HepG2 (cell line): ENCODE results near the gene DDX50. TPM values are rescaled to one million over a fixed set of nuclear protein-coding genes. Genes with fewer than 3 reads are reported as not detected.
A peak's percentile ranks its signal among the peaks of the same experiment; 100 is the strongest.
"Not testable (repeated sequence)": the region's sequence is repeated elsewhere in the genome, so short reads cannot be mapped to it uniquely, and the experiment has no call there.

ENCODE experiments used
- ATAC-seq: fragments of 200-7000 bp; cut with Tn5 transposase; 3 replicates; pipeline ENCODE4 v1.9.1; 2020; ENCODE audit warnings: mild to moderate bottlenecking, moderate library complexity
- BruUV-seq: library from RNA; stranded (reverse); fragments of 400-500 nt; replicated peaks from 2 replicates; lab custom pipeline; 2021; lab: Mats Ljungman, UMichigan
- CTCF ChIA-PET: fragments of 300-600 bp; formaldehyde crosslinking; extraction: SDS; loops from one replicate; lab custom pipeline; 2021; ENCODE audit warnings: low total read pairs, inconsistent platforms, low intra/inter-chr PET ratio; lab: Yijun Ruan, JAX
- POLR2A ChIA-PET: fragments of 350-600 bp; sonication (Branson Sonifier 250); formaldehyde crosslinking; loops from one replicate; lab custom pipeline; 2020; ENCODE audit warnings: antibody characterized with exemption, inconsistent platforms; lab: Yijun Ruan, JAX
- DNase-seq: peaks from one replicate; pipeline ENCODE4 v3.0.0-alpha.2; 2015; ENCODE audit warnings: low spot score
- FAIRE-seq: peaks from 3 replicates; lab custom pipeline; 2011; peaks lifted over from hg19 to GRCh38; lab: Jason Lieb, UNC
- H2AFZ ChIP-seq: one replicate; pipeline ENCODE4 v1.6.1; 2011; ENCODE audit warnings: low read length, inconsistent platforms
- H3K27ac ChIP-seq: fragments of 300-600 bp; 3 replicates; pipeline ENCODE4 v1.8.0; 2011; ENCODE audit warnings: mixed run types, mild to moderate bottlenecking, mixed read lengths, low read length, inconsistent platforms; ENCODE audit not compliant: insufficient read depth; ENCODE audit errors: extremely low read length
- H3K27me3 ChIP-seq, 2 experiments: fragments of 200-600 bp in 1 of 2; 2 replicates in 1 of 2; 3 replicates in 1 of 2; pipeline versions ENCODE4 v1.6.0 to v1.8.0; 2011; ENCODE audit warnings: low read length in 2 of 2, mild to moderate bottlenecking in 2 of 2, moderate library complexity in 2 of 2, inconsistent platforms in 1 of 2; ENCODE audit not compliant: insufficient read depth in 2 of 2, control insufficient read depth in 1 of 2
- H3K36me3 ChIP-seq, 2 experiments: fragments of 200-600 bp in 1 of 2; replicated peaks in 1 of 2; 2 replicates in 1 of 2; 3 replicates in 1 of 2; pipeline versions ENCODE4 v1.5.1 to v1.8.0; 2011; ENCODE audit warnings: low read length in 2 of 2, inconsistent platforms in 1 of 2; ENCODE audit not compliant: insufficient read depth in 2 of 2, control insufficient read depth in 1 of 2
- H3K4me1 ChIP-seq: 2 replicates; pipeline ENCODE4 v1.5.1; 2012; ENCODE audit warnings: low read length, inconsistent platforms; ENCODE audit not compliant: insufficient read depth
- H3K4me2 ChIP-seq: 2 replicates; pipeline ENCODE4 v1.6.0; 2011; ENCODE audit warnings: low read depth, low read length, inconsistent platforms
- H3K4me3 ChIP-seq, 3 experiments: fragments of 200-600 bp in 1 of 3; sonication (generic), shearing (Covaris generic) in 1 of 3; replicated peaks in 1 of 3; 2 replicates each; pipeline ENCODE4 v1.5.1; 2011 to 2016; ENCODE audit warnings: low read length in 3 of 3, inconsistent platforms in 2 of 3, low read depth in 2 of 3, mild to moderate bottlenecking in 2 of 3, control low read depth in 1 of 3, mixed read lengths in 1 of 3; ENCODE audit not compliant: insufficient read depth in 1 of 3
- H3K79me2 ChIP-seq: one replicate; pipeline ENCODE4 v1.6.1; 2011; ENCODE audit warnings: low read length, inconsistent platforms; ENCODE audit not compliant: insufficient read depth
- H3K9ac ChIP-seq: 2 replicates; pipeline ENCODE4 v1.6.0; 2011; ENCODE audit warnings: mild to moderate bottlenecking, low read depth, low read length, inconsistent platforms; ENCODE audit not compliant: insufficient read depth
- H3K9me3 ChIP-seq: 2 replicates; pipeline ENCODE4 v1.5.1; 2012; ENCODE audit warnings: mild to moderate bottlenecking, low read length
- H4K20me1 ChIP-seq: 2 replicates; pipeline ENCODE4 v1.6.0; 2011; ENCODE audit warnings: inconsistent platforms, mild to moderate bottlenecking, low read length, moderate library complexity; ENCODE audit not compliant: insufficient read depth
- MAF1 ChIP-seq: sonication (generic); formaldehyde crosslinking; IDR thresholded peaks from 2 replicates; pipeline ENCODE4 v1.5.0; 2020; ENCODE audit warnings: missing genetic modification reagents, borderline replicate concordance
- ZNF652 ChIP-seq: IDR thresholded peaks from 2 replicates; pipeline ENCODE4 v1.6.1; 2016; ENCODE audit warnings: low read depth, borderline replicate concordance
- ZNF761 ChIP-seq: sonication (generic); formaldehyde crosslinking; conservative IDR thresholded peaks from 2 replicates; pipeline ENCODE4 v1.4.0; 2020; ENCODE audit warnings: mild to moderate bottlenecking, missing genetic modification reagents
- WGBS: methylation state at CpG from one replicate; pipeline ENCODE4 v1.1.6; 2017; ENCODE audit warnings: low lambda C conversion rate; 5-methylcytosine and 5-hydroxymethylcytosine counted together
- in situ Hi-C: cut with HindIII; loops from 2 replicates; pipeline ENCODE4 v1.10.0; 2017; ENCODE audit warnings: low pct_unique_long_range_greater_than_20kb; ENCODE audit not compliant: extremely low pct_ligation_motif_present
- intact Hi-C: fragments of 100-400 bp; cut with micrococcal nuclease; formaldehyde crosslinking; loops from one replicate; pipeline ENCODE4 v1.10.0; 2022; ENCODE audit not compliant: unreplicated experiment
- polyA plus RNA-seq, 8 experiments: library from polyadenylated mRNA; depleted of rRNA in 3 of 8; stranded (reverse) in 7 of 8; unstranded in 1 of 8; fragments of >200 nt; fragmentation: Illumina TruSeq in 4 of 8; extraction: Trizol in 4 of 8; gene quantifications; 2 replicates each; pipeline versions ENCODE4 v1.2.1 to v1.2.3, GENCODE V29; 2011 to 2016; ENCODE audit warnings: low read depth in 4 of 8, missing spikeins in 1 of 8, mixed read lengths in 1 of 8; ENCODE audit not compliant: insufficient read depth in 1 of 8
- total RNA-seq, 5 experiments: library from RNA; depleted of rRNA; stranded (reverse); fragments of >200 nt; fragmentation: Illumina TruSeq; extraction: Trizol; gene quantifications; 2 replicates each; pipeline ENCODE4 v1.2.3, GENCODE V29; 2016; ENCODE audit warnings: low read depth in 1 of 5

Gene DDX50
- total and polyA plus RNA-seq, 2 of the 13 experiments (the other 11 are each of a cell fraction or from before 2014, with no cell fraction given), result 19.0 to 38.2 TPM

DNA sequence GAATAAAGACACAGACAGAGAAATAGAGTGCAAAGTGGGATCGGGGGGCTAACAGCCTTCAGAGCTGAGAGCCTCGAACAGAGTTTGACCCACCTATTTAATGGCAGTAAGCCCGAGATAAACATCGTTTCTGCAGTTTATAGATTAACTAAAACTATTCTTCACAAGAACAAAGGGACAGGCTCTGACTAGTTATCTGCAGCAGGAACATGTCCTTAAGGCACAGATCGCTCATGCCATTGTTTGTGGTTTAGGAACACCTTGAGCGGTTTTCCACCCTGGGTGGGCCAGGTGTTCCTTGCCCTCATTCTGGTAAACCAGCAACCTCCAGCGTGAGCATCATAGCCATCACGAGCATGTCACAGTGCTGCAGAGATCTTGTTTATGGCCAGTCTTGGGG is 32.9 kb upstream of the DDX50 start:
- H3K27me3 ChIP-seq, H3K36me3 ChIP-seq, H3K4me3 ChIP-seq, ATAC-seq, BruUV-seq, H2AFZ ChIP-seq, CTCF ChIA-PET, POLR2A ChIA-PET, DNase-seq, H3K79me2 ChIP-seq, H3K9ac ChIP-seq, H3K4me2 ChIP-seq, H4K20me1 ChIP-seq, FAIRE-seq, intact Hi-C loops, H3K27ac ChIP-seq, in situ Hi-C loops, H3K9me3 ChIP-seq: not testable (repeated sequence)
- H3K4me1 ChIP-seq, result peaks cover 41% of the 10 kb centered on the region
- peak; percentile 100 for TF ChIP-seq ZNF761 (CRISPR knock-in tag)
- WGBS, result 96% methylated on average over 8 of the region's 8 CpGs

- 50% methylated on average over 2 of the region's 2 CpGs for WGBS
- no peaks in the 10 kb centered on the region for H4K20me1 ChIP-seq
- no peak for DNase-seq
- intact Hi-C loops, result no loop called here
- POLR2A ChIA-PET, result interaction anchor here (1.0 kb wide), 1 partner anchor 14 kb away, joined by 3 read pairs; no protein-coding TSS in a partner anchor
- TF ChIP-seq ZNF652 (CRISPR knock-in tag) (peak; percentile 30; the same call in 1 of the 2 replicates), MAF1 (CRISPR knock-in tag) (no peak)
- TF ChIP-seq, all 625 proteins: peak for 1
- H3K4me1 ChIP-seq, result peaks cover 43% of the 10 kb centered on the region
- no peak overlapping the region; the same call in 1 of the 2 replicates for H3K9ac ChIP-seq
- H2AFZ ChIP-seq, result no peak overlapping the region
- peak overlapping the region; percentile 16 for H3K27ac ChIP-seq
- H3K27me3 ChIP-seq, result no peaks in the 10 kb centered on the region
- H3K4me3 ChIP-seq, result no peak overlapping the region
- CTCF ChIA-PET, result no interaction called here
- in situ Hi-C loops, result no loop called here
- peaks cover 8% of the 10 kb centered on the region; the same call in 1 of the 2 replicates for H3K9me3 ChIP-seq
- FAIRE-seq, result no peak
- no peak overlapping the region for H3K4me2 ChIP-seq
- BruUV-seq, result no TSS peak
- no peaks in the 10 kb centered on the region for H3K79me2 ChIP-seq
- ATAC-seq, result no peak
- no peaks in the 10 kb centered on the region for H3K36me3 ChIP-seq
Observed at GRCh38 chr10:68869623-68870022, 31.5 kb upstream of the DDX50 start.
